GM12801 (cell line): Measurements from ENCODE around the gene CCDC85B.

Source experiments
- CTCF ChIP-seq: IDR thresholded peaks from one replicate; pipeline ENCODE4 v1.5.1; 2011; ENCODE audit warnings: control low read depth; ENCODE audit not compliant: insufficient read length; ENCODE audit errors: extremely low read depth

Gene CCDC85B

GRCh38 chr11:65916391-65916790 lies 25.9 kb downstream of the CCDC85B start:
- no peak for TF ChIP-seq CTCF

GRCh38 chr11:65917077-65917433 lies 26.6 kb downstream of the CCDC85B start:
- no peak for TF ChIP-seq CTCF

GRCh38 chr11:65917434-65918210 lies 27.1 kb downstream of the CCDC85B start:
- TF ChIP-seq CTCF: no peak

- no peak for TF ChIP-seq CTCF
Observed at GRCh38 chr11:65918211-65919140, 28.0 kb downstream of the CCDC85B start, which contains the start of gene C11orf68. Gene C11orf68, minus strand, starts transcription at chr11:65919062. Its CDS starts 31 bp downstream, at chr11:65919031.

- TF ChIP-seq CTCF: no peak
Observed at GRCh38 chr11:65919141-65919572, 28.7 kb downstream of the CCDC85B start, which contains the start of gene DRAP1. Gene DRAP1, plus strand, starts transcription at chr11:65919426. Its CDS starts 76 bp downstream, at chr11:65919502.

- TF ChIP-seq CTCF: no peak
Observed at GRCh38 chr11:65919573-65920371, 29.3 kb downstream of the CCDC85B start.
